ENCODE results near the gene FBLN1.

DNA sequence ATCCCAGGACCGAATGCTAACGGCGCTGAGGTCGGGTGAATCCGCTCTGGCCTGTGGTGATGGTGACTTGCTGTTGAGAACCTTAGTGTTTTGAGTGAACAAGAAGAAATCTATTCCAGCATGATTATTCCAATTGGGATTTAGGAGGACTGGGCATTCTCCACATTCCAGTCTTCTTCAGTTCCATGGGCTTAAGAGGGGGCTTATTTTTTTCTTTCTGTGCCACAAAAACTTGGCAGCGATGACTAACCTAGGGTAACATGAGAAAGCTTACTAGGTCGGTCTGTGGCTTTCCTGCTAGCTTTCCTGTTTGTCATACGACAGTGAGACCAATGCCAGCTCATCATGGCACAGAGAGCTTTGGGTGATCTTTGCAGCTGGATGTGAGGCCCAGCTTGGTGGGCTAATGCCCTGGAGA lies 106.1 kb downstream of the FBLN1 start:
- TF ChIP-seq EP300 (IDR thresholded peaks at IDR 0.05), result no peak
- TF ChIP-seq, protein P1, sequence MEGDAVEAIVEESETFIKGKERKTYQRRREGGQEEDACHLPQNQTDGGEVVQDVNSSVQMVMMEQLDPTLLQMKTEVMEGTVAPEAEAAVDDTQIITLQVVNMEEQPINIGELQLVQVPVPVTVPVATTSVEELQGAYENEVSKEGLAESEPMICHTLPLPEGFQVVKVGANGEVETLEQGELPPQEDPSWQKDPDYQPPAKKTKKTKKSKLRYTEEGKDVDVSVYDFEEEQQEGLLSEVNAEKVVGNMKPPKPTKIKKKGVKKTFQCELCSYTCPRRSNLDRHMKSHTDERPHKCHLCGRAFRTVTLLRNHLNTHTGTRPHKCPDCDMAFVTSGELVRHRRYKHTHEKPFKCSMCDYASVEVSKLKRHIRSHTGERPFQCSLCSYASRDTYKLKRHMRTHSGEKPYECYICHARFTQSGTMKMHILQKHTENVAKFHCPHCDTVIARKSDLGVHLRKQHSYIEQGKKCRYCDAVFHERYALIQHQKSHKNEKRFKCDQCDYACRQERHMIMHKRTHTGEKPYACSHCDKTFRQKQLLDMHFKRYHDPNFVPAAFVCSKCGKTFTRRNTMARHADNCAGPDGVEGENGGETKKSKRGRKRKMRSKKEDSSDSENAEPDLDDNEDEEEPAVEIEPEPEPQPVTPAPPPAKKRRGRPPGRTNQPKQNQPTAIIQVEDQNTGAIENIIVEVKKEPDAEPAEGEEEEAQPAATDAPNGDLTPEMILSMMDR (IDR thresholded peaks at IDR 0.05), result no peak
